Colon (tissue), 2 donors: Measurements from ENCODE around the gene IGF2R.
"Not testable (repeated sequence)": the region's sequence is repeated elsewhere in the genome, so short reads cannot be mapped to it uniquely, and the experiment has no call there.

Experiments used
- FAIRE-seq: peaks from 2 replicates; lab custom pipeline; 2012; peaks lifted over from hg19 to GRCh38; lab: Jason Lieb, UNC
- donor health status: control.
- donor health status: control.

The IGF2R gene

GRCh38 chr6:160102956-160103824, 134.3 kb downstream of the IGF2R start:
- no peak for FAIRE-seq

GRCh38 chr6:160103825-160104100, 134.9 kb downstream of the IGF2R start:
- no peak for FAIRE-seq

GRCh38 chr6:160104821-160105517, 136.1 kb downstream of the IGF2R start:
- FAIRE-seq: no peak

GRCh38 chr6:160106010-160106409, 137.1 kb downstream of the IGF2R start:
- FAIRE-seq: no peak

- no peak for FAIRE-seq
These were observed 137.8 kb downstream of the IGF2R start for GRCh38 chr6:160106701-160107100.

GRCh38 chr6:160108077-160108476, 139.2 kb downstream of the IGF2R start:
- FAIRE-seq: no peak

GRCh38 chr6:160110586-160111123, 141.8 kb downstream of the IGF2R start:
- no peak for FAIRE-seq

- FAIRE-seq: no peak
These were observed 142.9 kb downstream of the IGF2R start for GRCh38 chr6:160111806-160112205.

GRCh38 chr6:160112628-160113299, 143.9 kb downstream of the IGF2R start:
- FAIRE-seq: no peak

- FAIRE-seq: not testable (repeated sequence)
These were observed 145.7 kb downstream of the IGF2R start for GRCh38 chr6:160114536-160114935.

GRCh38 chr6:160115421-160115820, 146.5 kb downstream of the IGF2R start:
- FAIRE-seq: no peak

- no peak for FAIRE-seq
These were observed 147.5 kb downstream of the IGF2R start for GRCh38 chr6:160116411-160116810.

- no peak for FAIRE-seq
These were observed 148.3 kb downstream of the IGF2R start for GRCh38 chr6:160117137-160117536.

GRCh38 chr6:160118620-160119229, 149.8 kb downstream of the IGF2R start:
- FAIRE-seq: no peak

- FAIRE-seq: no peak
These were observed 151.2 kb downstream of the IGF2R start for GRCh38 chr6:160120087-160120486.

- no peak for FAIRE-seq
These were observed 152.7 kb downstream of the IGF2R start, which contains the start of gene SLC22A1 for GRCh38 chr6:160121558-160121957. SLC22A1 (plus strand) TSS chr6:160121815; CDS start chr6:160121936, 121 bp downstream.

- FAIRE-seq: no peak
These were observed 153.1 kb downstream of the IGF2R start for GRCh38 chr6:160121981-160122380.

- no peak for FAIRE-seq
These were observed 153.9 kb downstream of the IGF2R start for GRCh38 chr6:160122744-160123143.

GRCh38 chr6:160124007-160124406, 155.1 kb downstream of the IGF2R start:
- no peak for FAIRE-seq

- no peak for FAIRE-seq
These were observed 155.7 kb downstream of the IGF2R start for GRCh38 chr6:160124605-160125004.

GRCh38 chr6:160125105-160125504, 156.2 kb downstream of the IGF2R start:
- FAIRE-seq: not testable (repeated sequence)
